ENCODE data around the gene TMEM131L. TPM values are rescaled to one million over a fixed set of nuclear protein-coding genes. Genes with fewer than 3 reads are reported as not detected.
"Not testable (repeated sequence)": the region's sequence is repeated elsewhere in the genome, so short reads cannot be mapped to it uniquely, and the experiment has no call there.

The TMEM131L gene
- total RNA-seq, 1 experiment from 2014 or later, result 61.3 TPM

DNA sequence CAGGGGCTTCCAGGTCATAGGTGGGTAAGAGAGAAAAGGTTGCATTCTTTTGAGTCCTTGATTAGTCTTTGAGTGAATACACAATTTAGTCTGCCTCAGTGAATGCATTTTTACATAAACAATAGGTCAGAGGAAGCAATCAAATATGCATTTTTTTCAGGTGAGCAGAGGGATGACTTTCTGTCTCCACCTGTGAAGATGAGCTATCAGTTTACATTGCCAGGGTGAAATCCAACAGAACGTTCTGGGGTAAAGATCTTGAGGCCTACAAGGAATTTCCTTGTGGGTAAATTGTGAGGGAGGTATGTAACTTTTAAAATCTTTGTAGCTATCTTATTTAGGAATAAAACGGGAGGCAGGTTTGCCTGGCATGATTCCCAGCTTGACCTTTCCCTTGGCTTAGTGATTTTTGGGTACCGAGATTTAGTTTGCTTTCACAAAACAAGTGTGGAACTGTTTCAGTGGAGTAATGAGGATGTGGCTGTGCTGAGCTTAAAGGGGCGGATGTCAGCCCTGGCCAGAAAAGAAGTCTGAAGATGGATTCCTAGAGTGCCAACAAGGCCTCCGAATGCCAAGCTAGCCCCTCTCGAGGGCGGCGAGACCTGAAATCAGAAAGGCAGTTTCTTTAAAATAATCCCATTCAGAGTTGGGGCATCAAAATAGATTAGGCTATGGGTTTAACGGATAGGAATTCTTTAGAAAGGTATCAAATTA, 29.5 kb downstream of the TMEM131L start:
- Histone ChIP-seq H3K9me3 (replicated peaks) (no peaks in the 10 kb centered on the region), H3K27me3 (no peaks in the 10 kb centered on the region), H3K4me1 (peaks cover 20% of the 10 kb centered on the region), H3K36me3 (peaks cover 4% of the 10 kb centered on the region; the same call in 1 of the 2 replicates), H3K4me3 (no peak overlapping the region), H3K27ac (no peak overlapping the region)
- DNase-seq, result no peak

DNA sequence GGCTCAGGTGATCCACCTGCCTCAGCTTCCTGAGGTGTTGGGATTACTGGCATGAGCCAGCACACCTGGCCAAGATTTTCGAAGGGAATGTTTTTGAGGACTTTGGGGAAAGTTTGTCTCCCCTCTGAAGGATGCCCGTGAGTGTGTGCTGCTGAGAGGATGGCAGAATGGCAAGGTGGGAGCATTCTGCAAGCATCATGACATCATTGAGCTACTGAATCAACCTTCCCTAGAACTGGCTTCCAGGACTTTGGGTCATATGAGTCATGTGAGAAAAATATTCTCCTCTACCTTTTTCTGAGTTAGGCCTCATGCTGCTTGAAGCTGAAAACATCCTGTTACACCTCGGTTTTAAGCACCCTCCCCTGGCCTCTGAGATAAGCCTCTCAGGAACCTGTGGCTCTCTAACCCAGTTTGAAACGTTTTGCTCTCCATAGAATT, 31.0 kb downstream of the TMEM131L start:
- Histone ChIP-seq H3K9me3 (replicated peaks) (no peaks in the 10 kb centered on the region), H3K27me3 (no peaks in the 10 kb centered on the region), H3K27ac (no peak overlapping the region), H3K4me3 (no peak overlapping the region), H3K4me1 (peaks cover 17% of the 10 kb centered on the region), H3K36me3 (no peaks in the 10 kb centered on the region; the same call in 1 of the 2 replicates)
- DNase-seq, result no peak

- Histone ChIP-seq H3K9me3 (replicated peaks) (no peaks in the 10 kb centered on the region), H3K36me3 (no peaks in the 10 kb centered on the region), H3K27ac (peak overlapping the region; percentile 34), H3K4me1 (peaks cover 17% of the 10 kb centered on the region), H3K27me3 (no peaks in the 10 kb centered on the region), H3K4me3 (no peak overlapping the region)
- DNase-seq, result peak; percentile 37 to 55
Observed at GRCh38 chr4:153497988-153498967, 32.1 kb downstream of the TMEM131L start.

GRCh38 chr4:153499005-153499404, 32.8 kb downstream of the TMEM131L start:
- Histone ChIP-seq H3K36me3 (no peaks in the 10 kb centered on the region), H3K9me3 (replicated peaks) (no peaks in the 10 kb centered on the region), H3K27me3 (no peaks in the 10 kb centered on the region), H3K27ac (peak overlapping the region; percentile 34; the same call in 1 of the 2 replicates), H3K4me1 (peaks cover 17% of the 10 kb centered on the region), H3K4me3 (no peak overlapping the region)
- no peak for DNase-seq

- Histone ChIP-seq H3K27me3 (no peaks in the 10 kb centered on the region), H3K27ac (no peak overlapping the region), H3K4me1 (peaks cover 17% of the 10 kb centered on the region), H3K36me3 (0 out of 2 replicates have a peak, but pooled peaks cover 3% of the 10 kb centered on the region), H3K9me3 (replicated peaks) (no peaks in the 10 kb centered on the region), H3K4me3 (no peak overlapping the region)
- no peak for DNase-seq
Observed at GRCh38 chr4:153501578-153501977, 35.4 kb downstream of the TMEM131L start.

DNA sequence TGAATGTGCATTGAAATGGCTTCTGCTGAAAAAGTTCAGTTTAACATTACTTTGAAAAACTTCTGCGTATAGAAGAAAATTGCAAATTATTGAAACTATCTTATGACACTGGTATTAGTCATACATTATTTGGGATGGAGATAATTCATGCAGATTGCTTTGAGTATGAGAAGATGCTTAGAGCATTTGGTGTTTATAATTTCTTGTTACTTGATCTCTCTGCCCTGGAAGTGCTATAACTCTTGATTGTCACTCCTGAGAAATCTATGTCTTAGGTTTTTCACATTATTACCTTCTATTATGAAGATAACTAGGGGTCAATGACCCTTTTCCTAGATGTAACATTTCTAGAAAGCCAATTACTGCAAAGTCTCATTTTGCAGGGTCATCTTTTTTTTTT, 36.4 kb downstream of the TMEM131L start:
- DNase-seq, result no peak
- Histone ChIP-seq H3K4me3 (no peak overlapping the region), H3K27ac (no peak overlapping the region), H3K4me1 (peaks cover 9% of the 10 kb centered on the region), H3K27me3 (no peaks in the 10 kb centered on the region), H3K36me3 (peaks cover 7% of the 10 kb centered on the region; the same call in 1 of the 2 replicates), H3K9me3 (replicated peaks) (no peaks in the 10 kb centered on the region)

DNA sequence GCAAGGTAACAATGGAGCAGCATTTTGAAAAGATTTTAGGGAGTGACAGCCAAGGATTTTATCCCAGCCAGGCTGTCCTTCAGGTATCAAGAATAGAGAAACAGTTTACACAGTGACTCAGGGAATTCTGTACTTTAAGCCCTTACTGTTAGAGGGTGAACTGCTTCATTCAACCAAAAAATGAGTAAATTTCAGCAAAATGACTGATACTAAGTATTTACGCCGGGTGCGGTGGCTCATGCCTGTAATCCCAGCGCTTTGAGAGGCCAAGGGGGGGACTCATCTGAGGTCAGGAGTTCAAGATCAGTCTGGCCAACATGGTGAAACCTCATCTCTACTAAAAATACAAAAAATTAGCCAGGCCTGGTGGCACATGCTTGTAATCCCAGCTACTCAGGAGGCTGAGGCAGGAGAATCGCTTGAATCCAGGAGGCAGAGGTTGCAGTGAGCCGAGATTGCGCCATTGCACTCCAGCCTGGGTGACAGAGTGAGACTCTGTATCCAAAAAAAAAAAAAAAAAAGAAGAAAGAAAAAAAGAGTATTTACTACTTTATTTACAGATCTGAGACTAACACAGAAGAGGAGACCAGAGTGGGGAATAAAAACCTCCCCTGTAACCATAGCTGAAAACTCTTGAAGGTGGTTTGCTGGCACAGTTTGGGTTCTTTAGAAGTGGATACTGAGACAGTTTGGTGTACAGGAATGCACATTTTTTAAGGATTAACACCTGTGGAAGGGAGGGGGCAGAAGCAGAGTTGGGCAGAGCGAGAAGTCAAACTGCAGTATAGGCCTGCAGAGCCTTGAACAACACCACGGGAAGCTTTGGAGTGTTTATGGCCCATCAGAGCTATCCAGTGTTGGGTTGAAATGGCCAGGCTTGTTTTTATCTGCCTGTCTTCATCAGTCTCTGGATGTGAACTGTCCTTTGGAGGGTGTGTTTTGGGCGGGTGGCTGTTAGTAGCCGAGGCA, 40.5 kb downstream of the TMEM131L start:
- Histone ChIP-seq H3K27ac (no peak overlapping the region), H3K9me3 (replicated peaks) (no peaks in the 10 kb centered on the region), H3K4me3 (no peak overlapping the region), H3K4me1 (peaks cover 9% of the 10 kb centered on the region), H3K36me3 (peaks cover 20% of the 10 kb centered on the region), H3K27me3 (no peaks in the 10 kb centered on the region)
- no peak for DNase-seq

GRCh38 chr4:153507310-153508073, 41.3 kb downstream of the TMEM131L start:
- Histone ChIP-seq H3K27ac (no peak overlapping the region), H3K27me3 (no peaks in the 10 kb centered on the region), H3K4me3 (no peak overlapping the region), H3K36me3 (peaks cover 20% of the 10 kb centered on the region), H3K9me3 (replicated peaks) (no peaks in the 10 kb centered on the region), H3K4me1 (peaks cover 18% of the 10 kb centered on the region)
- no peak for DNase-seq

- H3K9me3 ChIP-seq (replicated peaks); H3K4me3 ChIP-seq; DNase-seq; H3K27me3 ChIP-seq: not testable (repeated sequence)
- H3K27ac ChIP-seq, result peak overlapping the region; percentile 41
- peaks cover 33% of the 10 kb centered on the region for H3K4me1 ChIP-seq
- peaks cover 20% of the 10 kb centered on the region for H3K36me3 ChIP-seq
Observed at GRCh38 chr4:153509212-153509611, 43.1 kb downstream of the TMEM131L start.

- peak overlapping the region; percentile 41 for H3K27ac ChIP-seq
Observed at GRCh38 chr4:153509724-153510123, 43.6 kb downstream of the TMEM131L start.

GRCh38 chr4:153510252-153511001, 44.3 kb downstream of the TMEM131L start:
- Histone ChIP-seq H3K36me3 (peaks cover 18% of the 10 kb centered on the region), H3K4me3 (no peak overlapping the region), H3K27ac (peak overlapping the region; percentile 41; the same call in 1 of the 2 replicates), H3K9me3 (replicated peaks) (no peaks in the 10 kb centered on the region), H3K4me1 (peaks cover 40% of the 10 kb centered on the region), H3K27me3 (no peaks in the 10 kb centered on the region)
- DNase-seq, result no peak

More at GRCh38 chr4:153509724-153510123, 43.6 kb downstream of the TMEM131L start:
- DNase-seq, result peak; percentile 34 to 70
- Histone ChIP-seq H3K27me3 (no peaks in the 10 kb centered on the region), H3K4me3 (no peak overlapping the region), H3K4me1 (peaks cover 33% of the 10 kb centered on the region), H3K9me3 (replicated peaks) (no peaks in the 10 kb centered on the region), H3K36me3 (peaks cover 20% of the 10 kb centered on the region)

DNA sequence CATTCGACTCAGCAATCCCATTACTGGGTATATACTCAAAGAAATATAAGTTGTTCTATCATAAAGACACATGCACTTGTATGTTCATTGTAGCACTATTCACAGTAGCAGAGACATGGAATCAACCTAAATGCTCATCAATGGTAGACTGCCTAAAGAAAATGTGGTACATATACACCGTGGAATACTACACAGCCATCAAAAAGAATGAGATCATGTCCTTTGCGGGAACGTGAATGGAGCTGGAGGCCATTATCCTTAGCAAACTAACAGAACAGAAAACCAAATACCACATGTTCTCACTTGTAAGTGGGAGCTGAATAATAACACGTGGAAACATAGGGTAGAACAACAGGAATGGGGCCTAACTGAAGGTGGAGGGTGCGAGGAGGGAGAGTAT, 44.9 kb downstream of the TMEM131L start:
- DNase-seq, result no peak
- H3K9me3 ChIP-seq (replicated peaks), result no peaks in the 10 kb centered on the region
- H3K27me3 ChIP-seq, result no peaks in the 10 kb centered on the region
- peaks cover 17% of the 10 kb centered on the region for H3K36me3 ChIP-seq
- H3K27ac ChIP-seq, result no peak overlapping the region
- no peak overlapping the region for H3K4me3 ChIP-seq
- H3K4me1 ChIP-seq, result peaks cover 41% of the 10 kb centered on the region

Measured in SJCRH30 (cell line).